H9 (cell line): ENCODE measurements around the gene ATF5. TPM values are rescaled to one million over a fixed set of nuclear protein-coding genes. Genes with fewer than 3 reads are reported as not detected.
"Not testable (repeated sequence)": the region's sequence is repeated elsewhere in the genome, so short reads cannot be mapped to it uniquely, and the experiment has no call there.

Source experiments
- DNase-seq: peaks from one replicate; pipeline ENCODE4 v3.0.0-alpha.2; 2017
- H2AFZ ChIP-seq: one replicate; pipeline ENCODE4 v1.6.1; 2013; ENCODE audit warnings: mild to moderate bottlenecking, low read length, control low read depth, moderate library complexity
- H2AK5ac ChIP-seq: 2 replicates; pipeline ENCODE4 v1.6.1; 2013; ENCODE audit warnings: low read length, control low read depth, mixed read lengths; ENCODE audit not compliant: insufficient read length
- H2BK120ac ChIP-seq: one replicate; pipeline ENCODE4 v1.6.1; 2013; ENCODE audit warnings: low read depth, mild to moderate bottlenecking, low read length, control low read depth, inconsistent platforms; ENCODE audit not compliant: poor library complexity, severe bottlenecking
- H2BK12ac ChIP-seq: 2 replicates; pipeline ENCODE4 v1.6.1; 2013; ENCODE audit warnings: low read length, control low read depth, mixed read lengths, low read depth; ENCODE audit not compliant: insufficient read length
- H2BK15ac ChIP-seq: 2 replicates; pipeline ENCODE4 v1.6.1; 2013; ENCODE audit warnings: low read depth, low read length, control low read depth
- H2BK20ac ChIP-seq: one replicate; pipeline ENCODE4 v1.6.1; 2013; ENCODE audit warnings: low read depth, mild to moderate bottlenecking, low read length, control low read depth, inconsistent platforms; ENCODE audit not compliant: poor library complexity, severe bottlenecking
- H2BK5ac ChIP-seq: 2 replicates; pipeline ENCODE4 v1.6.1; 2013; ENCODE audit warnings: low read length, control low read depth, mixed read lengths; ENCODE audit not compliant: insufficient read length
- H3K14ac ChIP-seq: 2 replicates; pipeline ENCODE4 v1.6.1; 2013; ENCODE audit warnings: low read length, control low read depth; ENCODE audit not compliant: insufficient read depth
- H3K18ac ChIP-seq: 2 replicates; pipeline ENCODE4 v1.6.1; 2013; ENCODE audit warnings: low read depth, mild to moderate bottlenecking, mixed read lengths, low read length, control low read depth; ENCODE audit not compliant: insufficient read length
- H3K23ac ChIP-seq: 2 replicates; pipeline ENCODE4 v1.6.1; 2013; ENCODE audit warnings: low read length, control low read depth, mixed read lengths, low read depth; ENCODE audit not compliant: insufficient read length
- H3K23me2 ChIP-seq: 2 replicates; pipeline ENCODE4 v1.6.1; 2013; ENCODE audit warnings: low read depth, mild to moderate bottlenecking, mixed read lengths, low read length, control low read depth; ENCODE audit not compliant: insufficient read length, poor library complexity, severe bottlenecking
- H3K27ac ChIP-seq: 2 replicates; pipeline ENCODE4 v1.5.1; 2013; ENCODE audit warnings: low read length, control low read depth, mixed read lengths, low read depth; ENCODE audit not compliant: insufficient read length
- H3K27me3 ChIP-seq: 2 replicates; pipeline ENCODE4 v1.6.1; 2013; ENCODE audit warnings: low read length, control low read depth, inconsistent platforms; ENCODE audit not compliant: insufficient read depth
- H3K4ac ChIP-seq: 2 replicates; pipeline ENCODE4 v1.6.1; 2013; ENCODE audit warnings: low read depth, mild to moderate bottlenecking, control low read depth, inconsistent platforms, low read length, moderate library complexity
- H3K4me1 ChIP-seq: 2 replicates; pipeline ENCODE4 v1.6.1; 2013; ENCODE audit warnings: low read length, control low read depth, inconsistent platforms; ENCODE audit not compliant: insufficient read depth
- H3K4me2 ChIP-seq: 2 replicates; pipeline ENCODE4 v1.6.1; 2013; ENCODE audit warnings: low read length, control low read depth, mixed read lengths; ENCODE audit not compliant: insufficient read length, insufficient read depth
- H3K56ac ChIP-seq: 2 replicates; pipeline ENCODE4 v1.6.1; 2013; ENCODE audit warnings: low read depth, mild to moderate bottlenecking, mixed read lengths, low read length, control low read depth; ENCODE audit not compliant: insufficient read length
- H3K79me1 ChIP-seq: 2 replicates; pipeline ENCODE4 v1.6.1; 2013; ENCODE audit warnings: low read depth, mild to moderate bottlenecking, moderate library complexity, low read length, control low read depth, inconsistent platforms; ENCODE audit not compliant: insufficient read depth, poor library complexity, severe bottlenecking
- H3K79me2 ChIP-seq: 2 replicates; pipeline ENCODE4 v1.6.1; 2013; ENCODE audit warnings: low read length, control low read depth, inconsistent platforms; ENCODE audit not compliant: insufficient read depth
- H3K9ac ChIP-seq: 2 replicates; pipeline ENCODE4 v1.6.1; 2013; ENCODE audit warnings: low read length, control low read depth, mixed read lengths; ENCODE audit not compliant: insufficient read length; ENCODE audit errors: extremely low read depth
- H3K9me3 ChIP-seq: one replicate; pipeline ENCODE4 v1.6.1; 2013; ENCODE audit warnings: low read depth, low read length, inconsistent platforms; ENCODE audit not compliant: control insufficient read depth
- H3T11ph ChIP-seq: one replicate; pipeline ENCODE4 v1.6.1; 2013; ENCODE audit warnings: mild to moderate bottlenecking, low read length, control low read depth, inconsistent platforms
- H4K20me1 ChIP-seq: one replicate; pipeline ENCODE4 v1.6.1; 2013; ENCODE audit not compliant: control insufficient read depth, insufficient read length, insufficient read depth
- H4K5ac ChIP-seq: 2 replicates; pipeline ENCODE4 v1.6.1; 2013; ENCODE audit warnings: low read depth, mild to moderate bottlenecking, mixed read lengths, low read length, control low read depth; ENCODE audit not compliant: insufficient read length
- H4K8ac ChIP-seq: replicated peaks from 2 replicates; pipeline ENCODE4 v1.6.1; 2013; ENCODE audit warnings: low read length, control low read depth, mixed read lengths, low read depth; ENCODE audit not compliant: insufficient read length
- H4K91ac ChIP-seq: 2 replicates; pipeline ENCODE4 v1.6.1; 2013; ENCODE audit warnings: low read depth, mild to moderate bottlenecking, moderate library complexity, mixed read lengths, low read length, control low read depth; ENCODE audit not compliant: insufficient read length
- H3K27ac Mint-ChIP-seq, 3 experiments: 2 replicates in 2 of 3; 3 replicates in 1 of 3; pipeline ENCODE4 v1.8.0; 2020 to 2021; ENCODE audit warnings: mixed read lengths in 3 of 3, mild to moderate bottlenecking in 1 of 3, moderate library complexity in 1 of 3
- H3K27me3 Mint-ChIP-seq: 2 replicates; pipeline ENCODE4 v1.8.0; 2021; ENCODE audit warnings: low read depth, mild to moderate bottlenecking, moderate library complexity, mixed read lengths
- H3K36me3 Mint-ChIP-seq, 3 experiments: 2 replicates in 2 of 3; 3 replicates in 1 of 3; pipeline ENCODE4 v1.8.0; 2020 to 2021; ENCODE audit warnings: low read depth in 3 of 3, mixed read lengths in 3 of 3; ENCODE audit not compliant: insufficient read depth in 1 of 3
- H3K4me1 Mint-ChIP-seq, 2 experiments: 2 replicates each; pipeline ENCODE4 v1.8.0; 2020; ENCODE audit warnings: mixed read lengths in 2 of 2
- H3K4me3 Mint-ChIP-seq, 2 experiments: 2 replicates in 1 of 2; 3 replicates in 1 of 2; pipeline ENCODE4 v1.8.0; 2020 to 2021; ENCODE audit warnings: mild to moderate bottlenecking in 2 of 2, mixed read lengths in 2 of 2, moderate library complexity in 1 of 2
- H3K9me3 Mint-ChIP-seq, 2 experiments: 2 replicates in 1 of 2; 3 replicates in 1 of 2; pipeline ENCODE4 v1.8.0; 2020; ENCODE audit warnings: mild to moderate bottlenecking in 2 of 2, mixed read lengths in 2 of 2, moderate library complexity in 1 of 2
- WGBS: extraction: QIAGEN DNeasy Blood & Tissue Kit; methylation state at CpG from one replicate; pipeline ENCODE4 v1.1.7; 2013; ENCODE audit warnings: missing lambda C conversion rate, low lambda C conversion rate, mixed read lengths; ENCODE audit not compliant: insufficient read length; ENCODE audit errors: extremely low coverage; 5-methylcytosine and 5-hydroxymethylcytosine counted together
- total RNA-seq: library from RNA; stranded (reverse); gene quantifications from 2 replicates; pipeline ENCODE4 v1.2.1, GENCODE V29; 2021
- TF ChIP-seq, protein P1 (sequence below): fragments of 200-600 bp; sonication (generic); conservative IDR thresholded peaks from 3 replicates; pipeline ENCODE4 v1.8.0; 2021; ENCODE audit warnings: antibody characterized with exemption, mild to moderate bottlenecking

The ATF5 gene
- total RNA-seq, 1 experiment from 2014 or later = 18.5 TPM

DNA sequence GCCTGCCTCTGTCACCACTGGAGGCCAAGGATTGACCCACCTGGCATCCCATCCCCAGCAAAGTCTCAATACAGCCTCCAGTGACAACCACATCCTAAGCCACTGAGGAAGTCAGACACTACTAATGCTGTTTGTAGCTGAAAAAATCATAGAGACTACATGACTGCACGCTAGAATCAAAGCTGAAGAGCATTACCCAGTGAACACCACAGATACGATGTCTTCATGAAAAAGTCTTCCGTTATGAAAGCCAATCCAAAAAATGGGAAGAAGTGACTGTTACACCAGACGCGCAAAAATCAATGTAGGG, 11.4 kb downstream of the ATF5 start:
- WGBS = no CpG with 5 or more reads among the region's 5 CpGs
- no peak for DNase-seq
- no peak overlapping the region for H4K91ac ChIP-seq
- no peak overlapping the region for H4K5ac ChIP-seq
- H3K27ac Mint-ChIP-seq = no peak overlapping the region
- no peak overlapping the region for H4K8ac ChIP-seq
- no peaks in the 10 kb centered on the region for H3K36me3 Mint-ChIP-seq
- no peak overlapping the region for H3K18ac ChIP-seq
- TF ChIP-seq, protein P1, sequence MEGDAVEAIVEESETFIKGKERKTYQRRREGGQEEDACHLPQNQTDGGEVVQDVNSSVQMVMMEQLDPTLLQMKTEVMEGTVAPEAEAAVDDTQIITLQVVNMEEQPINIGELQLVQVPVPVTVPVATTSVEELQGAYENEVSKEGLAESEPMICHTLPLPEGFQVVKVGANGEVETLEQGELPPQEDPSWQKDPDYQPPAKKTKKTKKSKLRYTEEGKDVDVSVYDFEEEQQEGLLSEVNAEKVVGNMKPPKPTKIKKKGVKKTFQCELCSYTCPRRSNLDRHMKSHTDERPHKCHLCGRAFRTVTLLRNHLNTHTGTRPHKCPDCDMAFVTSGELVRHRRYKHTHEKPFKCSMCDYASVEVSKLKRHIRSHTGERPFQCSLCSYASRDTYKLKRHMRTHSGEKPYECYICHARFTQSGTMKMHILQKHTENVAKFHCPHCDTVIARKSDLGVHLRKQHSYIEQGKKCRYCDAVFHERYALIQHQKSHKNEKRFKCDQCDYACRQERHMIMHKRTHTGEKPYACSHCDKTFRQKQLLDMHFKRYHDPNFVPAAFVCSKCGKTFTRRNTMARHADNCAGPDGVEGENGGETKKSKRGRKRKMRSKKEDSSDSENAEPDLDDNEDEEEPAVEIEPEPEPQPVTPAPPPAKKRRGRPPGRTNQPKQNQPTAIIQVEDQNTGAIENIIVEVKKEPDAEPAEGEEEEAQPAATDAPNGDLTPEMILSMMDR = no peak
- no peaks in the 10 kb centered on the region for H3K23me2 ChIP-seq
- no peak overlapping the region for H2AFZ ChIP-seq
- no peaks in the 10 kb centered on the region for H3K79me1 ChIP-seq
- no peak overlapping the region for H2BK15ac ChIP-seq
- H3K4me1 Mint-ChIP-seq = no peaks in the 10 kb centered on the region
- peaks cover 18% of the 10 kb centered on the region for H3K27me3 Mint-ChIP-seq
- H3K4me3 Mint-ChIP-seq = no peak overlapping the region
- no peak overlapping the region for H3K23ac ChIP-seq
- no peak overlapping the region for H3K14ac ChIP-seq
- H3K4ac ChIP-seq = no peak overlapping the region
- H4K20me1 ChIP-seq = no peaks in the 10 kb centered on the region
- H2BK20ac ChIP-seq = no peak overlapping the region
- H3K4me1 ChIP-seq = no peaks in the 10 kb centered on the region
- H3K9me3 ChIP-seq = no peaks in the 10 kb centered on the region
- no peak overlapping the region for H2BK120ac ChIP-seq
- H3T11ph ChIP-seq = no peak overlapping the region
- H3K79me2 ChIP-seq = no peaks in the 10 kb centered on the region
- H3K4me2 ChIP-seq = no peak overlapping the region
- no peaks in the 10 kb centered on the region for H3K27me3 ChIP-seq
- H2BK12ac ChIP-seq = no peak overlapping the region
- H3K9me3 Mint-ChIP-seq = no peaks in the 10 kb centered on the region
- H2AK5ac ChIP-seq = no peak overlapping the region
- no peak overlapping the region for H3K27ac ChIP-seq
- H3K9ac ChIP-seq = no peak overlapping the region
- no peak overlapping the region for H3K56ac ChIP-seq
- no peak overlapping the region for H2BK5ac ChIP-seq

DNA sequence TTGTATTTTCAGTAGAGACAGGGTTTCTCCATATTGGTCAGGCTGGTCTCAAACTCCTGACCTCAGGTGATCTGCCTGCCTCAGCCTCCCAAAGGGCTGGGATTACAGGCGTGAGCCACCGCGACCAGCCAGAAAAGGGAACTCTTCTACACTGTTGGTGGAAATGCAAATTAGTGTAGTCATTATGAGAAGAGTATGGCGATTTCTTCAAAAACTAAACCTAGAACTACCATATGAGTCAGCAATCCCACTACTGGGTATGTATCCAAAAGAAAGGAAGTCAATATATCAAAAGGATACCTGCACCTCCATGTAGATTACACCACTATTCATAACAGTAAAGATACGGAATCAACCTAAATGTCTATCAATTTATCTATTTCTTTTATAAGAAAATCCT, 15.6 kb downstream of the ATF5 start:
- not testable (repeated sequence) for H3K79me2 ChIP-seq, H3K36me3 Mint-ChIP-seq, H3K79me1 ChIP-seq, H3K9ac ChIP-seq, H3K9me3 Mint-ChIP-seq, H2AK5ac ChIP-seq, H4K8ac ChIP-seq, H3T11ph ChIP-seq, H4K91ac ChIP-seq, H3K4me3 Mint-ChIP-seq, H3K14ac ChIP-seq, H2AFZ ChIP-seq, H3K18ac ChIP-seq, H2BK5ac ChIP-seq, H2BK120ac ChIP-seq, H3K27ac ChIP-seq, H2BK20ac ChIP-seq, H4K5ac ChIP-seq, H2BK12ac ChIP-seq, H2BK15ac ChIP-seq, H3K23ac ChIP-seq, H3K4me1 ChIP-seq, H3K4me2 ChIP-seq, H3K4ac ChIP-seq, H3K4me1 Mint-ChIP-seq, H3K27ac Mint-ChIP-seq, H3K23me2 ChIP-seq, H3K27me3 ChIP-seq, H3K56ac ChIP-seq, H3K9me3 ChIP-seq, H4K20me1 ChIP-seq, DNase-seq
- H3K27me3 Mint-ChIP-seq = peaks cover 12% of the 10 kb centered on the region
- no CpG with 5 or more reads among the region's 5 CpGs for WGBS
